DND-41 (cell line): Measurements from ENCODE around the gene PEX7.

Source experiments
- ATAC-seq: fragments of 200-7000 bp; cut with Tn5 transposase; 3 replicates; pipeline ENCODE4 v1.9.1; 2021; ENCODE audit warnings: low read depth; ENCODE audit not compliant: insufficient read depth
- DNase-seq: peaks from one replicate; pipeline ENCODE4 v3.0.0-alpha.2; 2020
- H2AFZ ChIP-seq: 2 replicates; pipeline ENCODE4 v1.6.0; 2012; ENCODE audit warnings: low read depth, low read length
- H3K27ac ChIP-seq: 2 replicates; pipeline ENCODE4 v1.5.1; 2012; ENCODE audit warnings: low read length, inconsistent platforms
- H3K27me3 ChIP-seq: fragments of 200-600 bp; sonication (generic); 2 replicates; pipeline ENCODE4 v1.6.0; 2012; ENCODE audit warnings: low read length, mild to moderate bottlenecking, inconsistent platforms; ENCODE audit not compliant: insufficient read depth, poor library complexity
- H3K36me3 ChIP-seq: 2 replicates; pipeline ENCODE4 v1.5.1; 2012; ENCODE audit warnings: low read length, inconsistent platforms; ENCODE audit not compliant: insufficient read depth
- H3K4me1 ChIP-seq: 2 replicates; pipeline ENCODE4 v1.5.1; 2012; ENCODE audit warnings: mild to moderate bottlenecking, low read length; ENCODE audit not compliant: insufficient read depth
- H3K4me2 ChIP-seq: 2 replicates; pipeline ENCODE4 v1.6.0; 2012; ENCODE audit warnings: mild to moderate bottlenecking, moderate library complexity, low read length, inconsistent platforms; ENCODE audit not compliant: insufficient read depth
- H3K4me3 ChIP-seq, 2 experiments: fragments of 200-600 bp in 1 of 2; shearing (Covaris generic) in 1 of 2; 2 replicates each; pipeline ENCODE4 v1.5.1; 2012 to 2016; ENCODE audit warnings: inconsistent platforms in 2 of 2, low read length in 2 of 2, mild to moderate bottlenecking in 2 of 2, low read depth in 1 of 2, moderate library complexity in 1 of 2
- H3K79me2 ChIP-seq: 2 replicates; pipeline ENCODE4 v1.6.0; 2012; ENCODE audit warnings: low read length, inconsistent platforms; ENCODE audit not compliant: insufficient read depth
- H3K9ac ChIP-seq: 2 replicates; pipeline ENCODE4 v1.6.0; 2012; ENCODE audit warnings: low read depth, mild to moderate bottlenecking, inconsistent platforms, low read length, moderate library complexity
- H3K9me3 ChIP-seq: 2 replicates; pipeline ENCODE4 v1.5.1; 2012; ENCODE audit warnings: low read length, moderate library complexity, mild to moderate bottlenecking, inconsistent platforms; ENCODE audit not compliant: insufficient read depth, severe bottlenecking
- H4K20me1 ChIP-seq: 2 replicates; pipeline ENCODE4 v1.6.0; 2012; ENCODE audit warnings: low read length; ENCODE audit not compliant: insufficient read depth
- CTCF ChIP-seq: IDR thresholded peaks from 2 replicates; pipeline ENCODE4 v1.5.1; 2012; ENCODE audit warnings: borderline replicate concordance, low read length, moderate library complexity, mild to moderate bottlenecking; ENCODE audit not compliant: poor library complexity, severe bottlenecking; ENCODE audit errors: extremely low read depth
- EZH2 ChIP-seq: IDR thresholded peaks from 3 replicates; pipeline ENCODE4 v1.6.1; 2012; ENCODE audit warnings: borderline replicate concordance, low read depth, mild to moderate bottlenecking, moderate library complexity, low read length, inconsistent platforms; ENCODE audit not compliant: severe bottlenecking

The PEX7 gene

DNA sequence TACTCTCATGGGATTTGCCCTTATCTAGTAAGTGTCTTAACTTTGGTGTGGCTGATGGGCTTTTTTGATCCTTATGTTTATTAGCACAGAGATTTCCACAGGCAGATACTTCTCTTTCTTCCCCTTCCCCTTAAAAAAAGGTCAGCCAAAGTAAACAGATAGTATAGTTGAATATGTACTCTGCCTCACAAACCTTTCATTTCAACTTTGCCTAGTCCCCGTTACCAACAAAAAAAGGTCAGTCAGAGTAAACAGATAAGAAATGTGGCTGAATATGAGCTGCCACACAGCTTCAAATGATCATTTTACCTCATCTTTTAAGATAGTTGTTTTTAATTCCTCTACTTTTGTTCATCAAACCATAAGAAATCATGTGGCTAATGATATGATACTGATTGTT, 65.6 kb downstream of the PEX7 start:
- TF ChIP-seq CTCF = no peak
- no peak for TF ChIP-seq EZH2
- Histone ChIP-seq H3K79me2 (no peaks in the 10 kb centered on the region), H3K4me2 (no peak overlapping the region), H3K4me1 (no peaks in the 10 kb centered on the region), H4K20me1 (no peaks in the 10 kb centered on the region), H3K36me3 (no peaks in the 10 kb centered on the region), H2AFZ (no peak overlapping the region), H3K9me3 (no peaks in the 10 kb centered on the region), H3K27me3 (no peaks in the 10 kb centered on the region), H3K9ac (no peak overlapping the region), H3K27ac (no peak overlapping the region), H3K4me3 (no peak overlapping the region)
- ATAC-seq = no peak
- DNase-seq = no peak

DNA sequence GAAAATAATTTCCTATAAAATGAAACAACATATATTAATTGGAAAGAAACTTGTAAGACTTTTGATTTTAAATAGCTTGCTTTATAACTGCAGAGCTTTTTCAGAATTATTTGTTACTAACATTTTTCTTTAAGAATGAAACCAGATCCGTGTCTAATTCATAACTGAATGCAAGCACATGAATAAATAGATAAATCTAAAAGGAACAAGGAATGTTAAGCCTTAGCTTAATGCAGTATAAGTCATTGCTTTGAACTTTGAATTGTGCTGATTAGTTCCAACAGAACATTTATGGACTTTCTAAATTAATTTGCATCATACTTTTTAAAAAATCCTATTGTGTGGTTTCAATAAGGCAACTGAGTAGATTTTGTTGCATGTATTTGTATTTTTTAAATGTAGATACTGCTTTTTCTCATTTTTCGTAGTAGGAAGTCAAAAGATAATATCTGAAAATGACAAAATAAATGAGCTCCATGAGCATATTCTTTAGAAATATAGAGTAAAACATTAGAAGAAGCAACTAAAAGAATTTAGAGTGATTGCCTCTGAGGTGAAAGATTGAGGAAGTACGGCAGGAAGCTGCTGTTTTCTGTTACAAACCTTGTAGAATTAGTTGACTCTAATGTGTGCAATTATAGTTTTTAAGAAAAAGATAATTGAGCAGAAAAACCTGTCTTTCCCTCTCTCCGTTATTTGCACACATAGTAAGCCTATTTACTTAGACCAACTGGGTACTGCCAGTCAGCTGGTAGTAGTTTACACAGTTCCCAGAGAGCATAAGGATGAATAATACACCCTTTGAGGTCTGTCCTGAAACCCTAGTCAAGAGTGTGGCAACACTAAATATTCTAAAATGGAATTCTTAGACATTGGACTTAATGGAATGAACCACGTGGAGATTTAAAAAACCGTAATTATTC, 67.1 kb downstream of the PEX7 start:
- H3K9me3 ChIP-seq = no peaks in the 10 kb centered on the region
- ATAC-seq (no peak), DNase-seq (no peak)
- H4K20me1 ChIP-seq = no peaks in the 10 kb centered on the region
- no peak overlapping the region for H2AFZ ChIP-seq
- H3K9ac ChIP-seq = no peak overlapping the region
- TF ChIP-seq CTCF (no peak), EZH2 (no peak)
- no peaks in the 10 kb centered on the region for H3K79me2 ChIP-seq
- H3K27me3 ChIP-seq = no peaks in the 10 kb centered on the region
- H3K4me2 ChIP-seq = no peak overlapping the region
- no peaks in the 10 kb centered on the region for H3K36me3 ChIP-seq
- H3K4me3 ChIP-seq = no peak overlapping the region
- no peaks in the 10 kb centered on the region for H3K4me1 ChIP-seq
- H3K27ac ChIP-seq = no peak overlapping the region

- no peak overlapping the region for H3K27ac ChIP-seq
- no peaks in the 10 kb centered on the region for H3K9me3 ChIP-seq
- H3K4me3 ChIP-seq = no peak overlapping the region
- H3K4me2 ChIP-seq = no peak overlapping the region
- no peaks in the 10 kb centered on the region for H3K4me1 ChIP-seq
- no peaks in the 10 kb centered on the region for H3K79me2 ChIP-seq
- H2AFZ ChIP-seq = no peak overlapping the region
- ATAC-seq (no peak), DNase-seq (no peak)
- no peaks in the 10 kb centered on the region for H4K20me1 ChIP-seq
- no peak overlapping the region for H3K9ac ChIP-seq
- H3K36me3 ChIP-seq = no peaks in the 10 kb centered on the region
- TF ChIP-seq EZH2 (no peak), CTCF (peak; percentile 5)
- H3K27me3 ChIP-seq = no peaks in the 10 kb centered on the region
Observed at GRCh38 chr6:136890194-136890839, 67.9 kb downstream of the PEX7 start.
